Measurements from ENCODE around the gene MSRB2.
"Not testable (repeated sequence)": the region's sequence is repeated elsewhere in the genome, so short reads cannot be mapped to it uniquely, and the experiment has no call there.

DNA sequence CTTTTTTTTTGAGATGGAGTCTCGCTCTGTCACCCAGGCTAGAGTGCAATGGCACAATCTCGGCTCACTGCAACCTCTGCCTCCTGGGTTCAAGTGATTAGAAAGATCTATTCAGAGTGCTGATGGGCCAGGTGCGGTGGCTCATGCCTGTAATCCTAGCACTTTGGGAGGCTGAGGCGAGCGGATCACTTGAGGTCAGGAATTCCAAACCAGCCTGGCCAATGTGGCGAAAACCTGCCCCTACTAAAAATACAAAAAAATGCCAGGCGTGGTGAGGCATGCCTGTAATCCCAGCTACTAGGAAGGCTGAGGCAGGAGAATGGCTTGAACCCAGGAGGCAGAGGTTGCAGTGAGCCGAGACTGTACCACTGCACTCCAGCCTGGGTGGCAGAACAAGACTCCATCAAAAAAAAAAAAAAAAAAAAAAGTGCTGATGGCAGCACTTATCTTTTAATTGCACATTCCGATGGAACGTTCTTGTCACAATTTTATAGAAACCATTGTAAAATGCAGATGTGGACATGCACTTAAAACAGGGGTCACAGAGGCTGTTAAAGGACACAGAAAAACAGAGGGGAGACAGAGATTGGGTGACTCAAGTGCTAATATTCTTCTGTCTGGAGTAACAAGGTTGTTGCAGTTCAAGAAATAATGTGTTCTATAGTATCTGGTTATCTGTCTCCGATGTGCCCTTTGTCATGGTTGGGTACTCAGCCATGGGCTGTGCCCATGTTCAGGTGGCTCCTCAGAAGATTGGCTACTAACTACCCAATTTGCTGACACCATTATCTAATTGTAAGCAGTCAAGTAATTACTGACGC lies 25.1 kb upstream of the MSRB2 start:
- TF ChIP-seq, protein P1, sequence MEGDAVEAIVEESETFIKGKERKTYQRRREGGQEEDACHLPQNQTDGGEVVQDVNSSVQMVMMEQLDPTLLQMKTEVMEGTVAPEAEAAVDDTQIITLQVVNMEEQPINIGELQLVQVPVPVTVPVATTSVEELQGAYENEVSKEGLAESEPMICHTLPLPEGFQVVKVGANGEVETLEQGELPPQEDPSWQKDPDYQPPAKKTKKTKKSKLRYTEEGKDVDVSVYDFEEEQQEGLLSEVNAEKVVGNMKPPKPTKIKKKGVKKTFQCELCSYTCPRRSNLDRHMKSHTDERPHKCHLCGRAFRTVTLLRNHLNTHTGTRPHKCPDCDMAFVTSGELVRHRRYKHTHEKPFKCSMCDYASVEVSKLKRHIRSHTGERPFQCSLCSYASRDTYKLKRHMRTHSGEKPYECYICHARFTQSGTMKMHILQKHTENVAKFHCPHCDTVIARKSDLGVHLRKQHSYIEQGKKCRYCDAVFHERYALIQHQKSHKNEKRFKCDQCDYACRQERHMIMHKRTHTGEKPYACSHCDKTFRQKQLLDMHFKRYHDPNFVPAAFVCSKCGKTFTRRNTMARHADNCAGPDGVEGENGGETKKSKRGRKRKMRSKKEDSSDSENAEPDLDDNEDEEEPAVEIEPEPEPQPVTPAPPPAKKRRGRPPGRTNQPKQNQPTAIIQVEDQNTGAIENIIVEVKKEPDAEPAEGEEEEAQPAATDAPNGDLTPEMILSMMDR (IDR thresholded peaks at IDR 0.05) = not testable (repeated sequence)
- not testable (repeated sequence) for TF ChIP-seq POLR2A (IDR thresholded peaks at IDR 0.05)
